ENCODE results near the gene ABCG5.

Gene ABCG5

GRCh38 chr2:43841949-43842865, 3.6 kb upstream of the ABCG5 start:
- DNase-seq, result no peak

GRCh38 chr2:43840965-43841364, 2.3 kb upstream of the ABCG5 start:
- no peak for DNase-seq

DNA sequence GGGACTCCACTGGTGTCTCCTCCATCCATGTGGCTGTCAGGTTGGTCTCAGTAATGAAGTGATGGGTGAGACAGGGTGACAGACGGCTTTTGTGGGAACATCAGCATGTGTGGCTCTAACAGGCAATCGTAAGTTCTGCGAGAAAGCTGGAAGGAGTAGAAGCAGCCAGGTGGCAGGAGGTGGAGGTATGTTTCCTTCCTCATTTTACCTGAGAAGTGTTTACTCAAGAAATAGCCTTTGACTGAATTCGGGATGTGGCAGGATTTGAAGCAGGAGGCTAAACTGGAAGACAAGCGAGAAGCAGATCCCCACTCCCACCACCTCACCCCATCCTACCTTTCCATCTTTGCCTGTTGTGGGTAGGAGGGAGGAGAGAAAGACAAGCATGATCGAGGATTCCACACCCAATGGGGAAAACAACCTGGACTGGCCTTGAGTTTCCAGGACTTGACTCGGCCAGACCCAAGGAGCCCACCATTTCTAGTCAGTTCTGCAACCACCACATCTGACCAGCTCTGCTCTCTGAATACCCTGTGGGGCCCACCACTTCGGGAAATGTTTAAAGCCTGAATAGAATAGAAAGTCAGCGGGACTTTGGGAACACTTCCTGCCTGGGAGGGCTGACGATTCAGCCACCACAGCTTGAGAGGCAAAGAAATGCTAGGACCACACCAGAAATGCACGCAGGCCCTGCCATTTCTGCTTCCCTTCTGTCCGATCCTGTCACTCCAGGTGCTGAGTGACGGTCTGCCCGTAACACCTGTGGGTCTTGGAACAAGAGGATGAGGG, 1.3 kb upstream of the ABCG5 start:
- no peak for DNase-seq

- DNase-seq, result no peak
Observed at GRCh38 chr2:43837831-43838559, 644 bp downstream of the ABCG5 start.

GRCh38 chr2:43837033-43837432, 1.6 kb downstream of the ABCG5 start:
- no peak for DNase-seq

- no peak for DNase-seq
Observed at GRCh38 chr2:43832457-43832856, 6.2 kb downstream of the ABCG5 start.

- no peak for DNase-seq
Observed at GRCh38 chr2:43831543-43832294, 6.9 kb downstream of the ABCG5 start.

GRCh38 chr2:43826305-43827250, 12.1 kb downstream of the ABCG5 start:
- DNase-seq, result no peak

DNA sequence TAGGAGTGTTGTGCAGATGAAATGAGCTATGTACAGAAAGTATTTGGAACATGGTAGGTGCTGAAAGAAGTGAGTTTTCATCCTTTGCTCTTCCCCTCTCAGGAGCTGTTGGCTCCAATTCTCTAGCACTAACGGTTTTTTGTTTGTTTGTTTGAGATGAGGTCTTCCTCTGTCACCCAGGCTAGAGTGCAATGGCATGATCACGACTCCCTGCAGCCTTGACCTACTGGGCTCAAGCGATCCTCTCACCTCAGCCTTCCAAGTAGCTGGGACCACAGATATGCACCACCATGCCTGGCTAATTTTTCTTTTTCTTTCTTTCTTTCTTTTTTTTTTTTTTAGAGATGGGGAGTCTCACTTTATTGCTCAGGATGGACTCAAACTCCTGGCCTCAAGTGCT, 12.8 kb downstream of the ABCG5 start:
- no peak for DNase-seq

GRCh38 chr2:43824951-43825493, 13.6 kb downstream of the ABCG5 start:
- no peak for DNase-seq

DNA sequence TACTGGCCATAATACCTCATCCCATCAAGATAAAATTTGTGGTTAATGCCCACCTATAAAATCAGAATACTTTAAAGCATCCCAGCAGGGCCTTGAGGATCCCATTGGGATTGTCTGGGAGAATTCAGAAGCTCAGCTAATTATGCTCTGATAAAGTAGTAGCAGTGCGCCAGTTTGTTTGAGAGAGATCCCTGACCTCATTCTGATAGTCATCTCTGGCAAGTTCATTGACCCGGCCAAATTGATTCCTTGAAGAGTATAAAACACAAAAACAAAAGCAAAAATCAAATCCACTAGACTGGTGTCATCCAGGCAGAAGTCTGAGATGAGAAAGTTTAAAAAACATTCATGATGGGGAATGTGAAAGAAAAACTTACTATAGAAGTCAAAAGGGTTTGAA, 14.1 kb downstream of the ABCG5 start:
- no peak for DNase-seq

- DNase-seq, result no peak
Observed at GRCh38 chr2:43823751-43824150, 14.9 kb downstream of the ABCG5 start.

GRCh38 chr2:43822839-43823238, 15.8 kb downstream of the ABCG5 start:
- no peak for DNase-seq

GRCh38 chr2:43819491-43820163, 19.0 kb downstream of the ABCG5 start:
- no peak for DNase-seq

DNA sequence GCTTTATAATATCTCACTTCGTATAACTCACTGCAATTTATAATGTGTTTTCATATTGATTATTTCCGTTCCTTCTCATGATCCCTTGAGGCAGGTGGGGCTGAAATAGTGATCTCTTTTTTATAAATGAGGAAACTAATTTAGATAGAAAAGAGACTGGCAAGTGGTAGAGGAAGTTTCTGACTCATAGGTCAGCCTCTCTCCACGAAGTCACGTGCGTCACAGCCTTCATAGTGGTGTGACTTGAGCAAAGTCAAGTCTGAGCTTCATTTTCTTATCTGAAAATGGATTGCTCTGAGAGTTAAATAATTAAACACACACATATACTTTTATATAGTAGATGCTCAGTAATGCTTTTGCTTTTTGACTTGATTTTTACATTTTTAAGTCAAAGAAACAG, 19.9 kb downstream of the ABCG5 start:
- no peak for DNase-seq

DNA sequence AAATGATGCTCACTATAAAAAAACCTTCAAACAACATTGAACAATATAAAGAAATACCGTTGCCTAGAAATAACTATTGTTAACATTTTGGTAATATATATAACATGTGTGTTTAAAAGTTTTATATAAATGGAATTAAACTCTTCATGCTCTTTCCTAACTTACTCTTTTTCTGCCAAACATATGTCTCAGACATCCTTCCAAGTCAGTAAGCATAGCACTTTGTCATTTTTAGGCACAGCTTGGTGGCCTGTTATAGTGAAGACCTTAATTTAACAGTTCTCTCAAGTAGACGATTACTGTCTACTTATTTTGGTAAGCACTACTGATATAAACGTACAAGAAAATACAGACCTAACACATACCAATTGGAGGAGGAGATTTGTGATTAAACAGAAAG, 23.9 kb downstream of the ABCG5 start:
- no peak for DNase-seq

DNA sequence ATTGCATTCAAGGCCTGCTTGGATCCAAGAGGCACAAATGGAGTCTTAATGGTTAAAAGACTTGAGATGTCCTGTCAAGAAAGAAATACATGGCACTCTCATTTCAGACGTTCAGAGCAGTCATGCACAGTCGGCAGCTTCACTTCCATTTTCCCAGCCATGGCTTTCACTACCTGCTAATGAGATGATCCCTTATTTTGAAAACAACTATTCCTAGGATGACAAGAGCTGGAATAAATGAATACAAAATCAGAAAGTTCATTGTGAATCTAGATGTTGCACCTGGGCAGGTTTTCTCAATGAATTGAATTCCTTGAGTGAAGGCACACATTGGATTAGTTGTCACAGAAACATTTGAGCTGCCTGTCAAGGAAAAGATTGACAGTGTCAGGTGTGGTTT, 25.7 kb downstream of the ABCG5 start:
- DNase-seq, result no peak

DNA sequence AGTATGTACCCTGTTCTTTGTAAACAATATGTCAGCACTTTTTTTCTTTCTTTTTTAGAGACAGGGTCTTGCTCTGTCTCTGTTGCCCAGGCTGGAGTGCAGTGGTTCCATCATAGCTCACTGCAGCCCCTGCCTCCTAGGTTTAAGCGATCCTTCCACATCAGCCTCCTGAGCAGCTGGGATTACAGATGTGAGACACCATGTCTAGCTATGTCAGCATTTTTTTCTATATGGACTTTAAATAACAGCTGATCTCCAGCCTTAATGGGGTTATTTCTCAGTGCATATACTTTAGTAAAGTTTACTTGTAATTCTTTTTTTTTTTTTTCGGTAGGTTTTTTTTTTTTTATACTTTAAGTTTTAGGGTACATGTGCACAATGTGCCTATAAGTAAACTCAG, 26.6 kb downstream of the ABCG5 start:
- DNase-seq, result no peak

DNA sequence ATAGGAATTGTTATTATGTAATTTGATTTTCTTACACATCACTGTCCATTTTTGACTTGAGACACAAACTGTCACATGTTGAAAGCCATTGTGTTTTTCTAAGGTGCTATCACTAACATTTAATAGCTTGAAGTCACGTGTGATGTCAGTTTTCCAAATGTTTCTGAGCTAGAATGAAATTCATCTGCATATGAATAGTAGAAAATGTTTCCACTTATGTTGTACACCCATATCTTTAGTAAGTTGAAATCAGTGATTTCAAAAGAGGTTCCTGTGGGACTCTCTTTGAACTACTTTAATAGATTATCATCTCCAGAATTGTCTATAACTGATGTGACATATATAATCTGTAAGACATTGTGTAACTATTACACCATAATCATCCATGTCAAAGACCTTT, 27.8 kb downstream of the ABCG5 start:
- DNase-seq, result no peak

DNA sequence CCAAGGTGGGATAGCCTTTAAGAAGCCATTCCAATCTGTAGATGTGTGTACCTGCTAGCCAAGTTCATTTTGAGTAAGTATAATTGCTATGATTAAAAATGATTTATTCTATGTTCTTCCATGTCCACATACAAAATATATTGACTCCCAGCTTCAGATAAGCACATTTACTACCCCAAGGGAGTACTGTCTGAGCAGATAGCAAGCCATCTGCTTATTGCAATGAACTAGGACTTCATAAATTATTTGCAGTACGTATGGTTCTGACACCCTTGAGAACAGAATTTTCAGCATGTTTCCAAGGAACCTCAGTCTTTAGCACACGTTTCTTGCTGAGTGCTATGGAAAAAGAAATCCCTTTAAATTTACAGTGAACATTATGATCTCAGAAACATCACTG, 28.2 kb downstream of the ABCG5 start:
- DNase-seq, result no peak

DNA sequence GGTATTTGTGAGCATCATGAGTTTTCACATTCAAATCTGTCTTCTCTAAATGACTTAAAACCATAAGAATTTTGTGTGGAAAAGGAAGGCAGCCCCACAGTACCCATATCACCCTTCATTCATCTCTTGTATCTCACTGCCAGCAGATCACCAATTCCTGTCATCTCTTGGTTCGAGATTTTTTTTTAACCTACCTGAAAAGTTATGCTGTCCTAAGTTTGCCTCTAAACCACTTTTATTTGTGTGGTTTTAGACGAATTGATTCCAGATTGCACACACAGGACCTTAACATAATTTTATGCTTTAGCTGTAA, 32.0 kb downstream of the ABCG5 start:
- no peak for DNase-seq

All from NCI-H226 (cell line).